ENCODE data around the gene ENTPD1. TPM values are rescaled to one million over a fixed set of nuclear protein-coding genes. Genes with fewer than 3 reads are reported as not detected.

ENTPD1 gene
- total and polyA plus RNA-seq, 9 of the 15 experiments (the other 6 are each of a cell fraction or from before 2014, with no cell fraction given) = 0.07 to 1.5 (median 0.37) TPM

DNA sequence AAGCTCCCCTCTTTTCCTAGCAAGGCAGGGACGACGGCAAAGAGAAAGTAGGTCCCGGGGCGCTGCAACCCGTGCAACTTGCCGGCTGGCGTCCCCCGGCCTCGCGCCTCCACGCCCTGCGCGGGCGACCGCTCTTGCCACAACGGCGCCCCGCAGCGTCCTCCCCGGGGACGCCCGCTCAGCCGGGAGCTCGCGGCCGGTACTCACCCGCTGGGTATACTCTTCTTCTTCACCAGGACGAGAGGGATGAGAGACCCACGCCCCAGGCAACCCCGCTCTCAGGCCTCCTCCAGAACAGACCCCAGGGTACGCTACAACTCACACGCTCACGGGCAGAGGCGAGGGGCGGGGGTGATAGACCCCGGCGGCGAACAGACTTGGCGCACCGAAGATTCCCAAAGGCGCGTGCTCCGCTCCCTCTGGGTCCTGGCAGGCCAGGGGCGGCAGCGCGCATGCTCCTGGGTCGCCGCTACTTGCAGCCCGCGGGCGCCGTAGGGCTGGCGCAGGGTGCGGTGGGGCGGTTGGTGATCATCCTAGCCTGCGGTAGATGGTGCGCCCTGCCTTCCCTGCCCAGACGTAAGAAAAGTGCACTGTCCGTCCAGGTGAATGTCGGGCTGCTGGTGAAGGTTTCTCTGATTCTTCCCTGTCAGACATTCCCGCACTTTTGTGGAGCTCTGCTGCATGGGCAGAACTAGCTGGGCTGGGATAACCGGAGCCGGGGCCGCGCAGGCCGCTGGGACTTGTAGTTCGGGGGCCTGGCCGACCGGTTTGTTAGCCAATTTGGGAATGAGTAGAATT lies 151.7 kb downstream of the ENTPD1 start, which contains the start of gene CC2D2B (continued):
- TF ChIP-seq ZBTB7A (IDR thresholded peaks at IDR 0.05; ENCODE audit: borderline replicate concordance, control insufficient read depth, low read depth, low read length) (peak; percentile 53; the same call in 1 of the 2 replicates), POLR2B (IDR thresholded peaks at IDR 0.05; ENCODE audit: low read depth, partially characterized antibody) (no peak), ZNF318 (IDR thresholded peaks at IDR 0.05; ENCODE audit: borderline replicate concordance in 1 of 2, low read depth in 1 of 2) (no peak), ZNF655 (CRISPR knock-in tag; IDR thresholded peaks at IDR 0.05) (no peak), ESRRB (CRISPR knock-in tag; IDR thresholded peaks at IDR 0.05; ENCODE audit: borderline replicate concordance) (no peak), ZBED1 (IDR thresholded peaks at IDR 0.05) (no peak), ZNF311 (CRISPR knock-in tag; IDR thresholded peaks at IDR 0.05) (no peak), ZNF12 (CRISPR knock-in tag; IDR thresholded peaks at IDR 0.05) (peak; percentile 72), SMARCA4 (IDR thresholded peaks at IDR 0.05) (no peak)
- TF ChIP-seq, protein P1, sequence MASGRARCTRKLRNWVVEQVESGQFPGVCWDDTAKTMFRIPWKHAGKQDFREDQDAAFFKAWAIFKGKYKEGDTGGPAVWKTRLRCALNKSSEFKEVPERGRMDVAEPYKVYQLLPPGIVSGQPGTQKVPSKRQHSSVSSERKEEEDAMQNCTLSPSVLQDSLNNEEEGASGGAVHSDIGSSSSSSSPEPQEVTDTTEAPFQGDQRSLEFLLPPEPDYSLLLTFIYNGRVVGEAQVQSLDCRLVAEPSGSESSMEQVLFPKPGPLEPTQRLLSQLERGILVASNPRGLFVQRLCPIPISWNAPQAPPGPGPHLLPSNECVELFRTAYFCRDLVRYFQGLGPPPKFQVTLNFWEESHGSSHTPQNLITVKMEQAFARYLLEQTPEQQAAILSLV (tag; IDR thresholded peaks at IDR 0.05) = no peak
- TF ChIP-seq, protein P2, sequence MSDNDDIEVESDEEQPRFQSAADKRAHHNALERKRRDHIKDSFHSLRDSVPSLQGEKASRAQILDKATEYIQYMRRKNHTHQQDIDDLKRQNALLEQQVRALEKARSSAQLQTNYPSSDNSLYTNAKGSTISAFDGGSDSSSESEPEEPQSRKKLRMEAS (CRISPR knock-in tag; IDR thresholded peaks at IDR 0.05) = peak; percentile 92
- TF ChIP-seq, protein P3, sequence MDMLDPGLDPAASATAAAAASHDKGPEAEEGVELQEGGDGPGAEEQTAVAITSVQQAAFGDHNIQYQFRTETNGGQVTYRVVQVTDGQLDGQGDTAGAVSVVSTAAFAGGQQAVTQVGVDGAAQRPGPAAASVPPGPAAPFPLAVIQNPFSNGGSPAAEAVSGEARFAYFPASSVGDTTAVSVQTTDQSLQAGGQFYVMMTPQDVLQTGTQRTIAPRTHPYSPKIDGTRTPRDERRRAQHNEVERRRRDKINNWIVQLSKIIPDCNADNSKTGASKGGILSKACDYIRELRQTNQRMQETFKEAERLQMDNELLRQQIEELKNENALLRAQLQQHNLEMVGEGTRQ (CRISPR knock-in tag; IDR thresholded peaks at IDR 0.05) = no peak

All from K562 (cell line).